ENCODE results near the gene SNAPC2.
"Not testable (repeated sequence)": the region's sequence is repeated elsewhere in the genome, so short reads cannot be mapped to it uniquely, and the experiment has no call there.

The SNAPC2 gene

DNA sequence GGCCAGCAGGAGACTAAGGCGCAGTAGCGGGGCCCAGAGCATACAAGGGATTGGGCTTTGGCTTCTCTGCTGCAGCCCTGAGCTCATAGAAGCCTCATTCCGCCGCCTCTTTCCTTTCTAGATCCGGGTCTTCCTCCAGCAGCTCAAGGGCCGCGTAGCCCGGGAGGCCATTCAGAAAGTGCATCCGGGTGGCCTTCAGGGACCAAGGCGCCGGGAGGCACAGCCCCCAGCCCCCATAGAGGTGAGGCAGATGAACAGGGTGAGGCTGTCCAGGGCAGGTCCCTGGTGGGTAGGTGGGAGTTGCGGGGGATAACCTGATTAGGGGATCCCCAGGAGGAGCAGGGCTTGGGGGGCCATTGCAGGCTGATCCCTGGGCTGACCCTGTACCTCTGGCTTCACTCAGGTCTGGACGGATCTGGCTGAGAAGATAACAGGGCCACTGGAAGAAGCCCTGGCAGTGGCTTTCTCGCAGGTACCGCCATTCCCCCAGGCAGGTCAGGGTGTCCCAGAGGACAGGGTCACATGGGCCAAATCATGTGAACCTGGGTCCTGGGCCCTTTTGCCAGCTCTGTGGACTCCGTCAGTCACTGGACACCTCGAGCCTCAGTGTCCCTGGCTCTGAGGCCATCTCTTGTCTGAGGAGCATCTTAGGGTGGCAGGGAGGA, 1.3 kb downstream of the SNAPC2 start:
- DNase-seq (ENCODE audit: low spot score): no peak

DNA sequence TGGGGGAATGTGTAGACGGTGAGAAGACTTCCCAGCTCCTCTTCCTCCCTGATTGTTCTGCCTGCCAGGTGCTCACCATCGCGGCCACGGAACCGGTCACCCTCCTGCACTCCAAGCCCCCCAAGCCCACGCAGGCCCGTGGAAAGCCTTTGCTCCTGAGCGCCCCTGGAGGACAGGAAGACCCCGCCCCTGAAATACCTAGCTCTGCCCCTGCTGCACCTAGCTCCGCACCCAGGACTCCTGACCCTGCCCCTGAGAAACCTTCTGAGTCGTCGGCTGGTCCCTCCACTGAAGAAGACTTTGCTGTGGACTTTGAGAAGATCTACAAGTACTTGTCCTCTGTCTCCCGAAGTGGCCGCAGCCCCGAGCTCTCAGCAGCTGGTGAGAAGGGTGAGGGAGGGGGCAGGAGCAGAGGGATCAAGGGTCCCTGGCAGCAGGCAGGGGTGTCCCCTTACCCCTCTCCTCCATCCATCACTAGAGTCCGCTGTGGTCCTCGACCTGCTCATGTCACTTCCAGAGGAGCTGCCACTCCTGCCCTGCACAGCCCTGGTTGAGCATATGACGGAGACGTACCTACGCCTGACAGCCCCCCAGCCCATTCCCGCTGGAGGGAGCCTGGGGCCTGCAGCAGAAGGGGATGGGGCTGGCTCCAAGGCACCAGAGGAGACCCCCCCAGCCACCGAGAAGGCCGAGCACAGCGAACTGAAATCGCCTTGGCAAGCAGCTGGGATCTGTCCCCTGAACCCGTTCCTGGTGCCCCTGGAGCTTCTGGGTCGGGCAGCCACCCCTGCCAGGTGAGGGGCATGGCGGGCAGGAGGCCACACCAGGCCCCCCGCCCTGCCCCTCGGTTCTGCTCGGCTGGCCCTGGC, 2.1 kb downstream of the SNAPC2 start:
- no peak for DNase-seq (ENCODE audit: low spot score)

DNA sequence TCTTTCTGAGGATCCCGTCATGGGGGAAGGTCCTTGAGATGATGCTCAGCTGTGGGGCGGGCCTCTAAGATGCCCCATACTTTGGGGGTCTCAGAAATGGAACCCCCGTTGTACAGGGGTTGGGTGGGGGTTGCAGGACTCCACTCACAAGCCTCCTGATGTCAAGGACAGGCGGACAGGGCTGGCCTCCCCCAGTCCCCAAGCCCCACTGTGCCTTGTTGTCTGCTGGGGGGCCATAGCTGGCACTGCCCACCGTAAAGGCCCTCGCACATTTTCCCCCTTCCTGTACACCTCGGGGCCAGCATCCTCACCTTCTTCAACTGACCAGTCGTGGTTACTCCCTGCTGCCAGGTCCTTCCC, 2.7 kb downstream of the SNAPC2 start:
- DNase-seq (ENCODE audit: low spot score): no peak

DNA sequence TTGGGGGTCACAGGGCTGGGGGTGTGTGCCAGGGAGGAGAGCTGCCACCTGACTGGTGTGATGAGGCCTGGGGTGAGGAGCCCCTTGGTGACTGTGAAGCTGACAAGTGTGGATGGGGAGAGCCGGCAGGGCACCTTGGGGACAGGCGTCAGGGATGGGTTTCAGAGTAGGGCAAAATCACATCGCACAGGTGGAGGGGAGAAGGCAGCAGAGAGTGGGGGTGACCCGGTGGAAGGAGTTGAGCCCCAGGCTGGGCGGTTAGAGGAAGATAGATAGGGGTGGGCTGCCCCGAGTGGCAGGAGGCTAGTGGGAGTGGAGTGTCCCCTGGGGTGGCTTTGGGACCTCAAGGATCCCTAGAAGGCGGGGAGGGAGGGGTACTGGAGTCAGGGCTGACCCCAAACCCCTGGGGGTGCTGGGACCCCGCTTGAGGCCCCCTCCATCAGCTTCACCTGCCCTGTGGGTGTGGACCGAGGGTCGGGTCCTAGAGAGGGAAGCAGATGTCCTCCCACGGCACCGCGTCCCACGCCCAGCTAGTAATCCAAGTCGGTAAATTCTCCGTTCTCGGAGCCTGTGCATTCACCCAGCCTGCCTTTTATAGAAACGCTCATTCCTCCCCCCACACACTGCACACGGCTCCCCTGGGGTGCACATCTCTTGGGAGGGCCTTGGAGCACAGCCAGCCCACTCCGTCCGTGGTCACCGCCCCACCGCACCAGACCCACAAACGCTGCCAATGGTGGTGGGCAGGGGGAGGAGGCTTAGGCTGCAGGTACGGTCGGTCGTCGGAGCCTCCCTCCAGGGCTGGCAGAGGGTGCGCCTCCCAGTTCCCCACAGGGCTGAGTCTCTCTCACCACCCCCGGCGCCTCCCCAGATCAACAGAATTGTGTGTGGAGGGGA, 3.4 kb downstream of the SNAPC2 start:
- peak; percentile 74 for DNase-seq (ENCODE audit: low spot score)

DNA sequence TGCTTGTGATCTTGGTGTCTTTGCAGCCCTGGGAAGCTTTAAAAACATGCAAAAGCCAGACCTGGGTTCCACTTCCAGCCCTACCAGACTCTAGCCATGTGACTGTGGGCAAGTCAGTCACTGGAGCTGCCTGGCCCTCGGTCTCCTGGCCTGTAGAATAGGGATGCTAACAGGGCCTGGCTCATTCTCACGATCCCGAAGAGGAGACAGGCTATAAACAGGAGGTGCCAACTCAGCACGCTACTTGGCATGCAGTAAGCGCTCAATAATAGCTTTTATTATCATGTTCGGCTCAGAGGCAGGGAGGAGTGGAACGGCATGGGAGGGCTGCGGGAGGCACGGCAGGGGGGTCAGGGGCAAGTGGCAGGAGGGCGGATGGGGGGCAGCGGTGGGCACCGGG, 4.1 kb downstream of the SNAPC2 start:
- no peak for DNase-seq (ENCODE audit: low spot score)

DNA sequence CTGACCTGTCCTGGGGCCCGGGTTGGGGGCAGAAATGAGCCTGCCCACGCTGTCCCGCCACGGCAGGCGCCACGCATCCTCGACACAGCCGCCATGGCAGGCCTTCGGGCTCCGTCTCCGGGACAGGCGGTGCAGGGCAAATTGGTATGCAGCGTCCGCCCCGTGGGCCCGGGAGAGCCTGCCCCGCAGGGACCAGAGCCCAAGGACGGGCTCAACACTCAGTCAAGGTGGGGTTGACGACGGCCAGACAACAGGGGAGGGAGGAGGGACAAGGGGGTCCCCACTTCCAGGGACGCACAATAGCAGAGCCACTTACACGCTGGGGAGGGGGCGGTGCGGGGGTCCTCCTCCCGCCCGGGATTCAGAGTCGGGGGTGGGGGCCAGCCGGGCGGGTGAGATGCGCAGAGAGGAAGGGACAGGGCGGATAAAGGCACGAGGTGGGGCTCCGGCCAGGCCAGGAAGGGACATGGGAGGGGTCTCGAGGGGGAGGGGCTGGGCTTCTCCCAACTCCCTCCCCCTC, 4.6 kb downstream of the SNAPC2 start:
- no peak for DNase-seq (ENCODE audit: low spot score)

DNA sequence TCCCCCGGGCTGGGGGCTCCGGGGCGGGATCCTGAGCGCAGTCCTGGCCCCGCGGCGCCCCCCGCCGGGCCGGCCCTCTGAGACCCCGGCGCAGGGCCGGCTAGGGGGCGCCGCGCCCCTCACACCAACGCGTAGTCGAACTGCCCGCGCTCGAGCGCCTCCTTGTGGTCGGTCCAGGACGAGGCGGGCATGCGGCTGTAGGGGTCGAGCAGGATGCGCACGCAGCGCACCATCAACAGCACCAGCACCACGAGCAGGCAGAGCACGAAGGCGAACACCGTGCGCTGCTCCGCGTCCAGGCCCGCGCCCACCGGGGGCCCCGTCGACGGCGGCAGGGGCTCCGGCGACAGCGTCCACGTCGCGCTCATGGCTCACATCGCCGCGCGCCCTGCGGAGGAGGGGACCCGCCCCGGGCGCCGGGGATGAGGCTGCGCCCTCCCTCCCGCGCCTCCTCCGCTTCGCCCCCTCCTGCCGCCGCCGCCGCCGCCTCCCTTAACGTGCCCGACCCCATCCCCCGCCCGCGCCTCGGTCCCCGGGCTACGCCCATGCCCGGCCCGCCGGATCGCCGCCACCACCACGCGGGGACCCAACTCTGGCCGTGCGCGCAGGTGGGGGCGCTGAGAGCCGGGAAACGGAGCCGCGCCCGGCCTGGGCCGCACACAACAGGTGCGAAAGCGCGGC, 5.2 kb downstream of the SNAPC2 start:
- no peak for DNase-seq (ENCODE audit: low spot score)

DNA sequence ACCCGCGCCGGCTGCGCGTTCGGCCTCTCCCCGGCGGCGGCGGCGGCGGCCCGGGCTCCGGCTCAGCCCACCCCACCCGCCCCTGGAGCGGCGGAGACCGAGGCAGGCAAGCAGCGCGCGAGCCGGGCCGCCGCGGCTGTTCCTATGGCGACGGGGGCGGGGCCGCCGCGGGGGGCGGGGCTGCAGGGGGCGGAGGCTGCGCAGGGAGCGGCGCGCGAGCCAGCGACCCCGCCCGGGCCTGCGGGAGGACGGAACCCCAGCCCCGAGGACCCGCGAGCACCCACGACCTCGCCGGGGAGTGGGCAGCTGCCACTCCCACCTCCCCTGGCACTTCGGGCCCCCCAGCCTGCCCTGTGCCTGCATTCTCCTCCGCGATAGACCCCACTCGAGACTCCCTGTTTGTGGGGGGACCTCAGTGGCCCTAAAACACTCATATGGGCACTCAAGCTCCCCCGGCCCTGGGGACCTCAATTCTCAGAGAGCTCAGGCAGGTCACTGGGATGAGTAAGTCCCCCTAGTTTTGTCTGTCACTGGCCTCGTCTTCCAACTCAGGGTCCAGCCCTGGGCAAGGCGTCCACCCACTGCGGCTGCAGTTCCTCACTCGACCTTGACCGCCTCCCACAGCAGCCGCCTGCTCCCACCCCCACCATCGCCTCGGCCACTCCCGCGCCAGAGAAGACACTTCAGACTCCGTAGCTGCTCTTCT, 6.0 kb downstream of the SNAPC2 start, which contains the start of gene CTXN1:
TSS of gene CTXN1 (minus strand) at position 115 of the 706 bp plus-strand sequence. CDS start 597 bp downstream, outside the sequence.
- DNase-seq (ENCODE audit: low spot score): no peak

DNA sequence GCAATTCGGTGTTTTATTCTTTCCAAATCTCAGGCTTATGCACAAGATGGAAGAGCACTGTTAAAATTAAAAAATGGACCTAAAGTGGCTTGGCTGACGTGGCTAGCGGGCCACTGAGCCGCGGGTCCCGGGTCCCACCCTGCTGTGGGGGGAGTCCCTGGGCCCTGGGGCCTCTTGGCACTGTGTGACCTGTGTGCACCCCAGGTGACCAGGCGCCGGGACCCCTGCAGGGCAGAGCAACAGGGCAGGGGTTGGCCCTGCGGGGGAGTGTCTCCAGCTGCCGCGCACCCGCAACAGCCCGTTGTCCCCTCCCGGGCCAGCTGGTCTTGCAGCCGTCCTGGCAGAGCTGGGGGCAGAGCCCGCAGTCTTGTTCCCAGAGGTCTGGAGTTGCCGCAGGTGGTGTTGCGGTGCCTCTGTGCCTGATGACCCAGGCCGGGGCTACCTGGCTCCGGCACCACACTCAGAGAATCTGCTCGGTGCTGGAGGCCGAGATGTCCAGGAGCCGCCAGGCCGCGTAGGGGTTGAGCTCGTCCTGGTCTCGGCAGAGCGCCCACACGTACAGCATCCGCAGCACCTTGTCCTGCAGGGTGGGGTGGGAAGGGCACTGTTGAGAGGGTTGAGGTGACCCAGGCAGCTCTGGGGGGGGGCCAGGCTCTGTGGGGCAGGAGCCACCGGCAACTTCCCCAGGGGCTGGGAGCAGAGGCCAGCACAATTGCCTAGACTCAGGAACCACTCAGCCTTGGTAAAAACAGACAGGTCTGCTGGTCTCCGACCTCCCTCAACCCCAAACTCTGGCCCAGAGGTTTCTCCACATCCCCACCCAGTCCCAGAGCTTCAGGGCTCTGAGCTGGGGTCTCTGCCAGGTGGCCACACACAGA, 6.8 kb downstream of the SNAPC2 start:
- no peak for DNase-seq (ENCODE audit: low spot score)

DNA sequence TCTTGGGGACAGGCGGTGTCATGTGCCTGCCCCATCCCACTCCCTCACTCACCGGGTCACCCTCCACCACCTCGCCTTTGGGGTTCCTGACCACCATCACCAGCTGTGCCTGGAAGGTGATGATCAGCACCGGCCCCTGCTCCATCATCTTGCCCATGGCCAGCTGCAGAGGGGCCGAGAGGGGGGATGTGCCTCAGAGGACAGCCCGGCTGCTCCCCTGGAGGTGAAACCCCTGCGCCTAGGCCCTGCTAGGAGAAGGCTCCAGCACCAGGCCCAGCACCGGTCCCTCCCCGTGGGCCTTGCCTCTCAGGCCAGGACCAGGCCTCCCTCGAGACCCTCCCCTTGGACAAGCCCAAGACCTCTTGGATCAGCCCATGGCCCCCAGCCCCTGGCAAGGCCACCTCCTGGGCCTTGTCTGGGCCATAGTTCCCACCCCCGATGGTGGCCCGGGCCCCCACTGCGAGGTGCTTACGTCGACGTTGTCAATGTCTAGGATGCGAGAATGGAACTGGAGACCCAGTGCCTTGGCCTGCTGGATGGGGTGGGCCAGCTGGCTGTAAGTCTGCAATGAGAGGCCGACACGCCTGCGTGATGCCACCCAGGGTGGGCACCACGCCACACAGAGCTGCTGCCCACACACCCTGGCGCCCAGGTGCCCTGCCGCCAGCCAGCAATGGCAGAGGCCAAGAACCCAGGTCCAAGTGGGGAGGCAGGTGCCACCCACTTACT, 7.6 kb downstream of the SNAPC2 start:
- DNase-seq (ENCODE audit: low spot score): no peak

DNA sequence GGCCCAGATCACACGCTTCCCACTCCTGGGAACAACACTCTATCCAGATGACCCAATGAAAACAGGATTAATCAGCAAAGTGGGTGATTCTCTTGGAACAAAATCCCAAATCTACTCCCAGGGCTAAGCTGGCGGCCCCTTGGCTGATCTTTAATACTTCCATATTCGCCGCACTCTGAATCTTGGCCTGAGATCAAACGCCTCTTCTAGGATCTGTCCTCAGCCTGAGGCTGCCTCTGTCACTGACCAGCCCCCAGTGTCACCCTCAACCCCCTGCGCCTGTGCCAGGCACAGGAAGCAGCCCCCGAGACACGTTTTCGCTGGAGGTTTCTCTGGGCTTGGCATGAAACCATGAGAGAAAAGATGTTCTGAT, 8.2 kb downstream of the SNAPC2 start:
- no peak for DNase-seq (ENCODE audit: low spot score)

DNA sequence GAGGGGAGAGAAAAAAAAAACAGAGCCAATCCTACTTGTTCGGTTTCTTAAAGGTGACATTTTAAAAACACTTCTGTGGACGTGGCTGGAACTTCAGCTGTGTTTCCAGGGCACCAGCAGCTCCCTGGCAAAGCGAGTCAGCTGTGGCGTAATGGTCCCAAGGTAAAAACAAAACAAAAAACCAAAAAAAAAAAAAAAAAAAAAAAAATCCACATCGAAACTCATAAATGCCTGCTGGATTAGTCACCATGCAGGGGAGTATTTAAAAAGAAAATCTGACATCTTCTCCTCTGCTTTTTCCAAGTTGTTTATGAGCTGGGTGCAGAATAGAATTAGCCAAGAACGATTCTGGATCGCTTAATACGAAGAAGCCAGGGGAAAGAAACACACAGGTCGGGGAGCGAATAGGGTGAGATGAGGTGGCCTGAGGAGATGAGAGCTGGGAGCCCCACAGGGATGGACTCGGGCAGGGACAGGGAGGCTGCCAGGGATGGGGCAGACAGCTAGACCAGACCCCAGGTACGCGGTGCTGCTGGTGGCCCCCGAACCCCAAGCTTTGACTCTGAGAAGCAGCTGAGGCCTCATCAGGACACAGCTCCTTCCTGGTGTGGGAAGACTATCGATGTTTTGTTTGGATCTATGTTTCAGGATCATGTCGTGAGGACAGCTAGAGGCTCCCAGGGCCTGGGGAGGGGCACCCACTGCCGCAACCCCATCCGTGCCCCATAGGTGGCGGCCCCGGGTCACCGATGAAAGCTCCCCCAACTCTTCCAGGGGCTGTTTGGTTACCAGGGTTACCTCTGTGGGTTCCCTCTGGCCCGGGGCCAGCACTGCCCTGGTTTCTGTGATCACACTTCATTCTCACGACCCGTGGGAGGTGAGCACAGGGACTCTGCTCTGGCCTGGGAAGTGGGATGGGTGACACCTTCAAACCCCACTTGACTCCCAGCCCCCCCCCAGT, 8.9 kb downstream of the SNAPC2 start:
- no peak for DNase-seq (ENCODE audit: low spot score)

DNA sequence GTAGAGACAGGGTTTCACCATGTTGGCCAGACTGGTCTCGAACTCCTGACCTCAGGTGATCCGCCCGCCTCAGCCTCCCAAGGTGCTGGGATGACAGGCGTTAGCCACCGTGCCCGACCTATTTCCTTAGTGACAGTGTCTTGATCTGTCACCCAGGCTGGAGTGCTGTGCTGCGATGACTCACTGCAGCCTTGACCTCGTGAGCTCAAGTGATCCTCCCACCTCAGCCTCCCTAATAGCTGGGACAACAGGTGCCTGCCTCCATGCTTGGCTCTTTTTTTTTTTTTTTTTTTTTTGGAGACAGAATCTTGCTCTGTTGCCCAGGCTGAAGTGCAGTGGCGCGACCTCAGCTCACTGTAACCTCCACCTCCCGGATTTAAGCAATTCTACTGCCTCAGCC, 9.9 kb downstream of the SNAPC2 start:
- DNase-seq (ENCODE audit: low spot score): not testable (repeated sequence)

DNA sequence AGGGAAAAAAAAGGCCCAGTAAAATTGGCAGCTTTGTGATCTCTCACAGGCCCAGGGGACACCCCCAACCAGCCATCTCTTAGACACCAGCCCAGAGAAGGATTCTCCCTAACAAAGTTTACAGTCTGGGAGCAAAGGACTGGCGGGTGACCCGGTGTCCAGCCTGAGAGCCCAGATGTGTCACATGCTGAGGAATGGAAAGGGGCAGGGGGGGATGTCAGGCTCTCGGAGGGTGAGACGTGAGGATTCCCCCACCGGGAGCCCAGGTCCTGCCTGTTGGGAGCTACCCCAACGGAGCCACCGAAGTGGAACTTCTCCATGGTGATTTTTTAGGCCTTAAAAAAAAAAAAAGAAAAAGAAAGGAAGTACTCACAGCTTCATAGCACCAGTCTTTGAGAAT, 10.6 kb downstream of the SNAPC2 start:
- no peak for DNase-seq (ENCODE audit: low spot score)

DNA sequence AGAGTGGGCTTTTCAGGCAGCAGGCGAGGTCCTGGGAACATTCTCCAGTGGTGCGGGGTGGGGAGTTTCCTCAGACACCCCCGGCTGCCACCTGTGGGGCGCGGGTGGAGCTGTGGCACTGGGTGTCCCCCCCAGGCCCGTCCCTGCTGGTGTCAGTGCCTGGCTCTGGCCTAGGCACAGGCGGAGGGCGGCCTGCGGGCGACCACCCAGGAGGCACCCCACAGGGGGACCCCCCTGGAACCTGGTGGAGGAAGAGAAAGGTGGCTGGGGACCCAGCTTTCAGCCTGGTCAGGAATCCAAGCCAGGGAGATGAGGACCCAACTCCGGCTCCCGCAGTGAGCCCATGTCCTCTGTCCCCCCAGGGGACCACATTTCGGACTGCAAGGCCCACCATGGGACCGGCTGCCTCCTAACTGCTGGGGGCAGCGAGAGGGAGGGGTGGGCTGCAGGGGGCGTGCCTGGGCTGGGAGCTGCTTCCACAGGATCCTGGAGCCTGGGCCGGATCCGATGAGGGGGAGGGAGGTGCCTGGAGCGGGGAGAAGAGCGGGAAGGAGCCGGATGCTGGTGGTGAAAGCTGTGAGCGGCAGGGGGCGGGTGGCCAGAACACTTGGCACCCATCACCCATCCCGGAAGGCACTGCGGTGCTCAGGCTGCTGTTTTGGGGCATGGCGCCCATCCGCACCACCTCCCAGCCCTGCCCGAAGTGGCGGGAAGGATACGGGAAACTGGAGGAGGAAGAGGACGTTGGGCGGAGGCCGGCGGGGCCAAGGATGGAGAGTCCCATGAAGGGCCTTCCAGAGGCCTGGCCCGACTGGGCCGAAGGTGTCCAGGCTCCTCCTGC, 11.3 kb downstream of the SNAPC2 start:
- DNase-seq (ENCODE audit: low spot score): no peak

DNA sequence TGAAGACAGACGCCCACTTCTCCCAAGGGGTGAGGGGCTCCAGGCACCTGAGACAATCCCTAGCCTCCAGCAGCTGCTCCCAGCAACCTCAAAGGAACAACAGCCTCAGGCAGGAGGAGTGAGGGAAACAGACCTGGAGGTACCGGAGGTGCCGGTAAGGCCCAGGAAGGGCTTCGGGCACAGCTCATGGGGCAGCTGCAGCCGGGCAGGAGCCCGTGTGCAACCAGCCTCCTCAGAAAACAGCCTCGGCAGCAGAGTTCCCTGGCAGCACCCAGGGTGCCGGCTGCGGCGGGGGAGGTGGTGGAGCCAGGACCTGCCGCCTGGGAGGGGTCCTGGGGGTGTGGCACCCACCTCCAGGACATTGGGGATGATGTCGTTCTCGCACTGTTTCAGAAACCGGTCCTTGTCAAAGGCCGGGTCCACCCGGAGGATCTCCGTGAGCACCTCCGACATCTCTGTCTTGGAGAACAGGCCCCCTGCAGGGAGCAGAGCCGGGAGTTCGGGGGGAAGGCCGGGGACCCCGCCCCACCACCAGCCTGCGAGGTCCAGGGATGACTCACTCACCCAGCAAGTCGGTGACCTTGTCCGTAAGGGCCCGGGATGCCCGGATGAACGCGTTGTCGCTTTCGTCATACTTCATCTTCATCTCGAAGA, 12.3 kb downstream of the SNAPC2 start:
- no peak for DNase-seq (ENCODE audit: low spot score)

DNA sequence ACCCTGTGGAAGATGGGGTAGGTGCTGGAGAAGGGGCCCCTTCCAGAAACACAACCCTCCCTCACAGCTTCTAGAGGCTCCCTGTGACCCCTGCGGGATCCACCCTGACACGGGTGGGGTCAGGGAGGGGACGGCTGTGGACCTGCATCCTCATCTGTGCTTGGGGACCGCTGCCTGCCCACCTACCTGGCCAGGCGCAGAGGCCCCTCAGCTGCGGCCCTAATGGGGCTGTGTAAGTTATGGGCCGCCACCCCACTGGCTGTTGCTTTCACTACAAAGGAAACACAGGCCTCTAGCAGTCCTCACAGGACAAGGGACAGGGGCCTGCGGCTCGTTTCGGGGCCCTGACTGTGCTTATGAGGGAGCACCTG, 12.8 kb downstream of the SNAPC2 start:
- no peak for DNase-seq (ENCODE audit: low spot score)
